Activated CD4-positive, alpha-beta memory T cell treated with anti-CD3 and anti-CD28 coated beads, Interleukin-2, amount 10 ng/mL, durations not matched to agents 7 days and 5 days (primary cell): ENCODE results near the gene HPCAL1. TPM values are rescaled to one million over a fixed set of nuclear protein-coding genes. Genes with fewer than 3 reads are reported as not detected.

Source experiments
- CTCF ChIA-PET: fragments of 350-600 bp; sonication (Branson Sonifier 250); formaldehyde crosslinking; loops from one replicate; lab custom pipeline; 2021; ENCODE audit warnings: antibody characterized with exemption, inconsistent platforms; lab: Charles Lee
- POLR2A ChIA-PET: fragments of 350-600 bp; sonication (Branson Sonifier 250); formaldehyde crosslinking; loops from one replicate; lab custom pipeline; 2021; ENCODE audit warnings: antibody characterized with exemption; lab: Charles Lee
- DNase-seq: peaks from one replicate; pipeline ENCODE4 v3.0.0-alpha.2; 2020
- H3K27ac Mint-ChIP-seq: one replicate; pipeline ENCODE4 v1.8.0; 2021; ENCODE audit warnings: mild to moderate bottlenecking, mixed read lengths
- H3K27me3 Mint-ChIP-seq: one replicate; pipeline ENCODE4 v1.8.0; 2021; ENCODE audit warnings: mixed read lengths
- H3K36me3 Mint-ChIP-seq: one replicate; pipeline ENCODE4 v1.8.0; 2021; ENCODE audit warnings: low read depth, mixed read lengths
- H3K4me1 Mint-ChIP-seq: one replicate; pipeline ENCODE4 v1.8.0; 2021; ENCODE audit warnings: mixed read lengths
- H3K4me3 Mint-ChIP-seq: one replicate; pipeline ENCODE4 v1.8.0; 2021; ENCODE audit warnings: mild to moderate bottlenecking, mixed read lengths
- H3K9me3 Mint-ChIP-seq: one replicate; pipeline ENCODE4 v1.8.0; 2021; ENCODE audit warnings: mixed read lengths
- total RNA-seq, 2 experiments: library from RNA; stranded (reverse); gene quantifications; one replicate each; pipeline ENCODE4 v1.2.3, GENCODE V29; 2021

Gene HPCAL1
- total RNA-seq, 2 experiments from 2014 or later, result 70.0 to 71.4 TPM

- Mint-ChIP-seq H3K9me3 (no peaks in the 10 kb centered on the region), H3K36me3 (no peaks in the 10 kb centered on the region), H3K4me3 (no peak overlapping the region), H3K4me1 (peaks cover 28% of the 10 kb centered on the region), H3K27ac (no peak overlapping the region), H3K27me3 (no peaks in the 10 kb centered on the region)
- ChIA-PET CTCF (no interaction called here), POLR2A (no interaction called here)
- no peak for DNase-seq
These were observed 38.5 kb downstream of the HPCAL1 start for GRCh38 chr2:10341193-10341592.

- Mint-ChIP-seq H3K4me1 (peaks cover 28% of the 10 kb centered on the region), H3K9me3 (no peaks in the 10 kb centered on the region), H3K27ac (no peak overlapping the region), H3K27me3 (no peaks in the 10 kb centered on the region), H3K4me3 (no peak overlapping the region), H3K36me3 (no peaks in the 10 kb centered on the region)
- ChIA-PET POLR2A (no interaction called here), CTCF (no interaction called here)
- no peak for DNase-seq
These were observed 39.7 kb downstream of the HPCAL1 start for GRCh38 chr2:10342245-10342951.

DNA sequence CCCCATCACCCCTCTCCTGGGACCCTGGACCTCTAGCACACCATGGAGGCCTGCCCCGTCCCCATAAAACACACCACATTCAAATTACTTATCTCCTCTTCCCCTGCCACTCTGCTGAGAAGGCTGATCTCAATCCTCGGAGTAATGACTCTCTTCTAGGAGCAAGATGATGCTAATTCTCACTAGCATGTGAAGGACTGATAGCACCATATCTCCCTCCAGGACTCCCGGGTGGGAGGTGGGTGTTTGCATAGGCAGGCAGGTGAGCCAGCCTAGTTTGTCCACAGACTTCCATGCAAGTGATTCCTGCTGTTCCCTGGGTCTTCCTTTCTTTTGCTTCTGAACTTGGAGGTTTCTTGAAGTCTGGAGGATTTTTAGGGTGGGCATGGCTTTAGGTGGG, 40.5 kb downstream of the HPCAL1 start:
- peaks cover 28% of the 10 kb centered on the region for H3K4me1 Mint-ChIP-seq
- H3K27me3 Mint-ChIP-seq, result no peaks in the 10 kb centered on the region
- H3K9me3 Mint-ChIP-seq, result no peaks in the 10 kb centered on the region

DNA sequence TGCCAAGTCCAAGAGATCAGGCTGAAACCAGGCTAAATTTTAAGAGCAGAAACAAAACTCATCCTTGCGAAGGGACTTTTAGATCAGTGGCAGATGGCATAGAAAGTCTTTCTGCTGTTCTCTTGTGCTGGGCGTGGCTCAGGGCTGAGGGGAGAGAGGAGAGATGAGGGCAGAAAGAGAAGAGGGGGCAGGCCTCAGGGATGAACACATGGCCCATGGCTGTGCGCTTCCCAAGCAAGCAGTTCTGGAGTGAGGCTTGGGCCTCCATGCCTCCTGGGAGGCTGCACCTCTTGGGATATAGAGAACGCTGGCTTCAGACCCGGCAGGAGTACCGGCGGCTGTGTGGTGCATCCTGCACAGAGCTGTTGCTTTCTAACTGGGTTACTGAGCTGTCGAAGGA, 41.0 kb downstream of the HPCAL1 start:
- CTCF ChIA-PET, result no interaction called here
- no peak overlapping the region for H3K27ac Mint-ChIP-seq

More for the DNA sequence above, 40.5 kb downstream of the HPCAL1 start:
- no peaks in the 10 kb centered on the region for H3K36me3 Mint-ChIP-seq
- no peak for DNase-seq
- ChIA-PET CTCF (no interaction called here), POLR2A (no interaction called here)
- no peak overlapping the region for H3K27ac Mint-ChIP-seq
- no peak overlapping the region for H3K4me3 Mint-ChIP-seq

DNA sequence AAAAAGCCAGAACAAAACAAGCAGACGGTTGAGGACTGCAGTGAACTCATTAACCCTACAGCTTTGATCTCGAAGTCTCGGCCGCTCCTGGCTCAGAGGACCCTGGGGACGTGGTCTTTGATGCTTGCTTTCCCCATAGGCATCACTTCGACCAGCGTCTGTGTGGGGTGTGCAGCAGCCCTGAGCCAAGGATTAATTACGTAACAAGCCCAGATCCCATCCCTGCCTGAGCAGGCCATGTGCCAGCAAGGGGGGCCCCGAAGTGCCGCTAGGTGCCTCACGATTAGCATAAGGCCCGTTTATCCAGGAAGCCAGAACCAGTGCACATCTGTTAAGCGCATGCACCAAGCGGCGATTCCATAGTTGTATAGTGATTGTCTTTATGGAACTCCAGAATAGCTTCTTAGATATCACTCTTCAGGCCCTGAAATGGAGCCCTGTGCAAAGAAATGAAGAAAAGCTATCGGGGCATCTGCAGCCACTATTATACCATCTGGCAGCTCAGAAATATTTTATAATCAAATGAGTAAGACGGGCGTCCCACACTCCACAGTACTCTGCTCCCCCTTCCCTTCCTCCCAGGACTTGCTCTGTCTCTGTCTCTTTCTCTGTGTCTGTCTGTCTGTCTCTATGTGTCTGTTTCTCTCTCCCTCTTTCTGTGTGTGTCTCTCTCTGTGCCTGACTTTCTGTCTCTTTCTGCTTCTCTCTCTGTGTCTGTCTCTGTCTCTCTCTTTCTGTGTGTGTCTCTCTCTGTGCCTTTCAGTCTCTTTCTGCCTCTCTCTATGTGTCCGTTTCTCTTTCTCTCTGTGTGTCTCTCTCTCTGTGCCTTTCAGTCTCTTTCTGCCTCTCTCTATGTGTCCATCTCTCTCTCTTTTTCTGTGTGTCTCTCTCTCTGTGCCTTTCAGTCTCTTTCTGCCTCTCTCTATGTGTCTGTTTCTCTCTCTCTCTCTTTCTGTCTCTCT, 41.7 kb downstream of the HPCAL1 start:
- CTCF ChIA-PET, result no interaction called here
- H3K27me3 Mint-ChIP-seq, result no peaks in the 10 kb centered on the region
- H3K4me3 Mint-ChIP-seq, result no peak overlapping the region
- H3K4me1 Mint-ChIP-seq, result peaks cover 32% of the 10 kb centered on the region
- POLR2A ChIA-PET, result no interaction called here
- H3K9me3 Mint-ChIP-seq, result no peaks in the 10 kb centered on the region
- no peak overlapping the region for H3K27ac Mint-ChIP-seq
- no peak for DNase-seq
- no peaks in the 10 kb centered on the region for H3K36me3 Mint-ChIP-seq

More for the DNA sequence above, 41.0 kb downstream of the HPCAL1 start:
- no peaks in the 10 kb centered on the region for H3K9me3 Mint-ChIP-seq
- no peak for DNase-seq
- no peaks in the 10 kb centered on the region for H3K36me3 Mint-ChIP-seq
- peaks cover 28% of the 10 kb centered on the region for H3K4me1 Mint-ChIP-seq
- H3K4me3 Mint-ChIP-seq, result no peak overlapping the region
- POLR2A ChIA-PET, result no interaction called here
- H3K27me3 Mint-ChIP-seq, result no peaks in the 10 kb centered on the region

- ChIA-PET POLR2A (no interaction called here), CTCF (interaction anchor here (0.7 kb wide), 1 partner anchor 115 kb away, joined by 3 read pairs; no protein-coding TSS in a partner anchor)
- peaks cover 2% of the 10 kb centered on the region for H3K36me3 Mint-ChIP-seq
- H3K27ac Mint-ChIP-seq, result no peak overlapping the region
- H3K27me3 Mint-ChIP-seq, result no peaks in the 10 kb centered on the region
- no peak overlapping the region for H3K4me3 Mint-ChIP-seq
- peaks cover 33% of the 10 kb centered on the region for H3K4me1 Mint-ChIP-seq
- no peak for DNase-seq
- H3K9me3 Mint-ChIP-seq, result no peaks in the 10 kb centered on the region
These were observed 42.4 kb downstream of the HPCAL1 start for GRCh38 chr2:10345126-10345525.

GRCh38 chr2:10345813-10346212, 43.1 kb downstream of the HPCAL1 start:
- H3K4me1 Mint-ChIP-seq, result peaks cover 35% of the 10 kb centered on the region
- CTCF ChIA-PET, result interaction anchor here (0.7 kb wide), 1 partner anchor 115 kb away, joined by 3 read pairs; no protein-coding TSS in a partner anchor

DNA sequence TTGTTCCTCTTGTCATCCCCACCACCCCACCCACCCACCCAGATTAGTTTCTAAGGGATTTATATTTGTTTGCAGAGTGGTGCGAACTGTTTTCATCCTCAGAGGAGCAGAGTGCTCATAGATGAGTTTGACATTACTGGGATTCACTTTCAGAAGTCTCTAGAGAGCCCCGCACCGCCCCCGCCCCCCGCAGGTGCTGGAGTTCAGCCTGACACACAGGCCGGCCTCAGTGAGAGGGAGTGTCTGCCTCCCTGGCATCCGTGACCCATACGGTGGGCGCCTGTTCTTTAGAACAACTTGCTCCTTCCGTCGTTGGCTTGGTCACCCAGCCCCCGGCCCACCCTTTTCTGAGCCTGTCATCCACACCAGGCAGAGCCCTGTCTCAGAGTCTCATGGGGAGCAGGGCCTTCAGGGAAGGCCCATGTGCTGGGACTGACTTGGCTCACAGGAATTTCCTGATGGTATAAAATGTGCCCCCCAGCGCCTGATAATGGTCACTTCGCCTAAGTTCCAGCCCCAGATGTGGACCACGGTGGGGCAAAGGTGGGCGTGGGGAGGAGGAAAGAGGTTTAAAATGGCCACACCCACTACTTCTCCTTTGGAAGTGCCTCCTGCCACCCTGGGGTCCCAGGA, 44.3 kb downstream of the HPCAL1 start:
- ChIA-PET CTCF (no interaction called here), POLR2A (no interaction called here)
- Mint-ChIP-seq H3K4me3 (no peak overlapping the region), H3K9me3 (no peaks in the 10 kb centered on the region), H3K27me3 (no peaks in the 10 kb centered on the region), H3K27ac (no peak overlapping the region), H3K4me1 (peaks cover 30% of the 10 kb centered on the region), H3K36me3 (peaks cover 2% of the 10 kb centered on the region)
- no peak for DNase-seq

More at GRCh38 chr2:10345813-10346212, 43.1 kb downstream of the HPCAL1 start:
- no peak overlapping the region for H3K27ac Mint-ChIP-seq
- H3K4me3 Mint-ChIP-seq, result no peak overlapping the region
- no peaks in the 10 kb centered on the region for H3K9me3 Mint-ChIP-seq
- no peak for DNase-seq
- POLR2A ChIA-PET, result no interaction called here
- peaks cover 2% of the 10 kb centered on the region for H3K36me3 Mint-ChIP-seq
- no peaks in the 10 kb centered on the region for H3K27me3 Mint-ChIP-seq

DNA sequence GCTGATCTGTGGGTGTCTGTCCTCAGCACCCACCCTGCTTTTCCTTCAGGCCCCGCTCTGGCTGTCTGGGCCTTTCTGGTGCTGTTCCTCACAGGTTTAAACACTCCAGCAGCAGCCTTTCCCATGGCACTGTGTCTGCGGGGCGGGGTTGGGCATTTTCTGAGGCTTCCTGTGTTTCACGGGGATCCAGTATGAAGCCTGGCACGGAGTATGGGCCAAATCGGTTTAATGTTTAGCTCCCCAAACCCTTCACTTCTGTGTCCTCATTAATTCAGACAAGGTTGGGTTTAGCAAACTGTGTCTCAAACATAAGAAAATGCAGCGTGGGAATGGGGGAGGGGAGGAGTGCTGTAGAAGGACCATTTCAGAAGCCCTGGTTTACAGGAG, 44.9 kb downstream of the HPCAL1 start:
- no peak for DNase-seq
- Mint-ChIP-seq H3K4me3 (no peak overlapping the region), H3K27me3 (no peaks in the 10 kb centered on the region), H3K4me1 (peaks cover 30% of the 10 kb centered on the region), H3K27ac (no peak overlapping the region), H3K36me3 (peaks cover 2% of the 10 kb centered on the region), H3K9me3 (no peaks in the 10 kb centered on the region)
- CTCF ChIA-PET, result no interaction called here
- POLR2A ChIA-PET, result no interaction called here

- Mint-ChIP-seq H3K4me1 (peaks cover 27% of the 10 kb centered on the region), H3K27me3 (no peaks in the 10 kb centered on the region), H3K36me3 (peaks cover 2% of the 10 kb centered on the region), H3K27ac (no peak overlapping the region), H3K4me3 (no peak overlapping the region), H3K9me3 (no peaks in the 10 kb centered on the region)
- ChIA-PET POLR2A (interaction anchor here (1.1 kb wide), 1 partner anchor 17 kb away, joined by 3 read pairs; no protein-coding TSS in a partner anchor), CTCF (no interaction called here)
- no peak for DNase-seq
These were observed 46.2 kb downstream of the HPCAL1 start for GRCh38 chr2:10348891-10349290.

GRCh38 chr2:10350761-10351160, 48.1 kb downstream of the HPCAL1 start:
- Mint-ChIP-seq H3K9me3 (no peaks in the 10 kb centered on the region), H3K4me1 (peaks cover 18% of the 10 kb centered on the region), H3K4me3 (no peak overlapping the region), H3K27ac (no peak overlapping the region), H3K27me3 (no peaks in the 10 kb centered on the region), H3K36me3 (peaks cover 2% of the 10 kb centered on the region)
- ChIA-PET CTCF (no interaction called here), POLR2A (interaction anchor here (1.0 kb wide), 1 partner anchor 47 kb away, joined by 3 read pairs; no protein-coding TSS in a partner anchor)
- DNase-seq, result no peak

- CTCF ChIA-PET, result interaction anchor here (1.1 kb wide), 1 partner anchor 57 kb away, joined by 5 read pairs; no protein-coding TSS in a partner anchor
These were observed 49.7 kb downstream of the HPCAL1 start for GRCh38 chr2:10352361-10352760.

More at GRCh38 chr2:10352361-10352760, 49.7 kb downstream of the HPCAL1 start:
- Mint-ChIP-seq H3K4me3 (no peak overlapping the region), H3K27ac (no peak overlapping the region), H3K36me3 (peaks cover 2% of the 10 kb centered on the region), H3K4me1 (peaks cover 20% of the 10 kb centered on the region), H3K27me3 (no peaks in the 10 kb centered on the region), H3K9me3 (no peaks in the 10 kb centered on the region)
- POLR2A ChIA-PET, result no interaction called here
- DNase-seq, result no peak
